ENCODE measurements around the gene KCNMA1. TPM values are rescaled to one million over a fixed set of nuclear protein-coding genes. Genes with fewer than 3 reads are reported as not detected.

Gene KCNMA1
- total RNA-seq, 4 donors from 2014 or later, result 146 to 300 (median 265) TPM

GRCh38 chr10:76942628-76943416, 694.8 kb downstream of the KCNMA1 start:
- TF ChIP-seq POLR2A (IDR thresholded peaks at IDR 0.05; ENCODE audit: low read depth) (no peak), CTCF (IDR thresholded peaks at IDR 0.05) (no peak), POLR2AphosphoS5 (IDR thresholded peaks at IDR 0.05) (no peak), EP300 (IDR thresholded peaks at IDR 0.05) (no peak)
- DNase-seq (ENCODE audit: extremely low spot score), result no peak
- intact Hi-C loops (cut with DNase I), result no loop called here

GRCh38 chr10:76939933-76940468, 697.6 kb downstream of the KCNMA1 start:
- intact Hi-C loops (cut with DNase I), result no loop called here
- 49% methylated on average over 2 of the region's 2 CpGs for WGBS
- TF ChIP-seq POLR2AphosphoS5 (IDR thresholded peaks at IDR 0.05) (no peak), EP300 (IDR thresholded peaks at IDR 0.05) (no peak), POLR2A (IDR thresholded peaks at IDR 0.05; ENCODE audit: low read depth) (no peak), CTCF (IDR thresholded peaks at IDR 0.05) (no peak)

More at GRCh38 chr10:76942628-76943416, 694.8 kb downstream of the KCNMA1 start:
- no peaks in the 10 kb centered on the region for H3K9me3 ChIP-seq
- H3K36me3 ChIP-seq, result peaks cover 0 to 57% (median 16%) of the 10 kb centered on the region in 4 donors
- WGBS, result 80% methylated on average over 7 of the region's 8 CpGs
- H3K27me3 ChIP-seq, result no peaks in the 10 kb centered on the region
- no peak overlapping the region for H3K4me3 ChIP-seq
- no peak overlapping the region for H3K27ac ChIP-seq (replicated peaks in 1 of 4)
- H3K4me1 ChIP-seq, result no peaks in the 10 kb centered on the region

GRCh38 chr10:76937181-76937600, 700.4 kb downstream of the KCNMA1 start:
- no peak overlapping the region for H3K27ac ChIP-seq (replicated peaks in 1 of 4)
- peaks cover 0 to 8% (median 3%) of the 10 kb centered on the region in 4 donors for H3K36me3 ChIP-seq
- H3K4me1 ChIP-seq, result peaks cover 0 to 13% (median 0%) of the 10 kb centered on the region in 4 donors
- DNase-seq (ENCODE audit: extremely low spot score), result no peak
- WGBS, result 35% methylated on average over 2 of the region's 2 CpGs
- intact Hi-C loops (cut with DNase I), result no loop called here
- no peaks in the 10 kb centered on the region for H3K27me3 ChIP-seq
- H3K4me3 ChIP-seq, result no peak overlapping the region
- H3K9me3 ChIP-seq, result no peaks in the 10 kb centered on the region
- TF ChIP-seq CTCF (IDR thresholded peaks at IDR 0.05), result no peak
- no peak for TF ChIP-seq POLR2A (IDR thresholded peaks at IDR 0.05; ENCODE audit: low read depth)
- TF ChIP-seq EP300 (IDR thresholded peaks at IDR 0.05), result no peak
- no peak for TF ChIP-seq POLR2AphosphoS5 (IDR thresholded peaks at IDR 0.05)

More at GRCh38 chr10:76939933-76940468, 697.6 kb downstream of the KCNMA1 start:
- Histone ChIP-seq H3K4me3 (no peak overlapping the region), H3K9me3 (no peaks in the 10 kb centered on the region), H3K27me3 (no peaks in the 10 kb centered on the region), H3K36me3 (peaks cover 0 to 32% (median 11%) of the 10 kb centered on the region in 4 donors), H3K27ac (replicated peaks in 1 of 4) (no peak overlapping the region), H3K4me1 (peaks cover 0 to 13% (median 0%) of the 10 kb centered on the region in 4 donors)
- DNase-seq (ENCODE audit: extremely low spot score), result no peak

- WGBS, result 61% methylated on average over 4 of the region's 4 CpGs
- Histone ChIP-seq H3K4me1 (peaks cover 0 to 13% (median 0%) of the 10 kb centered on the region in 4 donors), H3K9me3 (no peaks in the 10 kb centered on the region), H3K27me3 (no peaks in the 10 kb centered on the region), H3K27ac (replicated peaks in 1 of 4) (no peak overlapping the region), H3K36me3 (peaks cover 0 to 8% (median 0%) of the 10 kb centered on the region in 4 donors), H3K4me3 (no peak overlapping the region)
- no peak for TF ChIP-seq EP300 (IDR thresholded peaks at IDR 0.05)
- TF ChIP-seq CTCF (IDR thresholded peaks at IDR 0.05), result no peak
- no peak for TF ChIP-seq POLR2A (IDR thresholded peaks at IDR 0.05; ENCODE audit: low read depth)
- TF ChIP-seq POLR2AphosphoS5 (IDR thresholded peaks at IDR 0.05), result no peak
- intact Hi-C loops (cut with DNase I), result no loop called here
- no peak for DNase-seq (ENCODE audit: extremely low spot score)
Measured at GRCh38 chr10:76935941-76936613, 701.5 kb downstream of the KCNMA1 start.
